HG03469 (cell line): ENCODE measurements around the gene FZD8.
A peak's percentile ranks its signal among the peaks of the same experiment; 100 is the strongest.
"Not testable (repeated sequence)": the region's sequence is repeated elsewhere in the genome, so short reads cannot be mapped to it uniquely, and the experiment has no call there.

Source experiments
- ATAC-seq: cut with Tn5 transposase; IDR thresholded peaks from one replicate; pipeline ENCODE4 v1.9.1; 2021; ENCODE audit warnings: mild to moderate bottlenecking, moderate library complexity, moderate number of reproducible peaks; ENCODE audit not compliant: unreplicated experiment

FZD8 gene, protein sequence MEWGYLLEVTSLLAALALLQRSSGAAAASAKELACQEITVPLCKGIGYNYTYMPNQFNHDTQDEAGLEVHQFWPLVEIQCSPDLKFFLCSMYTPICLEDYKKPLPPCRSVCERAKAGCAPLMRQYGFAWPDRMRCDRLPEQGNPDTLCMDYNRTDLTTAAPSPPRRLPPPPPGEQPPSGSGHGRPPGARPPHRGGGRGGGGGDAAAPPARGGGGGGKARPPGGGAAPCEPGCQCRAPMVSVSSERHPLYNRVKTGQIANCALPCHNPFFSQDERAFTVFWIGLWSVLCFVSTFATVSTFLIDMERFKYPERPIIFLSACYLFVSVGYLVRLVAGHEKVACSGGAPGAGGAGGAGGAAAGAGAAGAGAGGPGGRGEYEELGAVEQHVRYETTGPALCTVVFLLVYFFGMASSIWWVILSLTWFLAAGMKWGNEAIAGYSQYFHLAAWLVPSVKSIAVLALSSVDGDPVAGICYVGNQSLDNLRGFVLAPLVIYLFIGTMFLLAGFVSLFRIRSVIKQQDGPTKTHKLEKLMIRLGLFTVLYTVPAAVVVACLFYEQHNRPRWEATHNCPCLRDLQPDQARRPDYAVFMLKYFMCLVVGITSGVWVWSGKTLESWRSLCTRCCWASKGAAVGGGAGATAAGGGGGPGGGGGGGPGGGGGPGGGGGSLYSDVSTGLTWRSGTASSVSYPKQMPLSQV

DNA sequence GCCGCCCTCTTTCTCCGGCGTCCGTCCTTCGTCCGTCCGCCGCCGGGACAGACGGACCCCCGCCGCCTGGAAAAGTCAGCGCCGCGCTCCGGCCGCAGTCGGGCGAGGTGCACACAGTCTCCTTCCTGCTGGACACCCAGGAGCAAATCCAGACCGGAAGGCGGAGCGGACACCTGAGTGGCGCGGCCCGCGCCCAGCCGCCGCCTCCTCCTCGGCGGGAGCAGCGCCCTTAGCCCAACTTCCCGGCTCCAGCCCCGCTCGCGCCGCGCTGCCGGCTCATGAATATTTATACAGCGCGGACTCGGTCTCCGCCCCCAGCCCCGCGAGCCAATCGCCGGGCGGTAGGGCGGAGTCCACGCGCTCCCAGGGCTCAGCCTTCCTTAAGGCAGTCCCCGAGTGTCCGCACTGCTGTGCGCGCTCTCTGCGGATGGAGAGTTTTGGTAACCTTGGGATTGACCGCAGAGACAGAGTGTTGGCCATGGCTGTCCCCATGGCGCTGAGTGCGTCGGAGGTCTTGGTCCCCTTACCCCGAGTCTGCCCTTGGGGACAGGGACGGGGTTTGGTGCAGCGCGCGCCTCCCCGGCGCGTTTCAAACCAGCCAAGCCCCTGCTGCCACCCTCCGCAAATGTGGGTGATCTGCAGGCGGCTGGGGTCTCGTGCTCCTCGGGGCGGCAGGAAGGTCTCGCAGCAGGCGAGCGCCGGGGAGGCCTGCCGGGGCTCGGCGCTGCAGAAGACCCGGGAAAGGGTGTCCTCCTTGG, at the start of gene FZD8:
FZD8 (minus strand) TSS at position 262 of the 758 bp plus-strand sequence. CDS start 867 bp downstream, outside the sequence.
- ATAC-seq, result peak; percentile 82

GRCh38 chr10:35691522-35692236, 49.6 kb upstream of the FZD8 start:
- ATAC-seq, result no peak

- ATAC-seq, result no peak
These were observed 48.4 kb upstream of the FZD8 start for GRCh38 chr10:35690534-35690933.

GRCh38 chr10:35685858-35686257, 43.8 kb upstream of the FZD8 start:
- not testable (repeated sequence) for ATAC-seq

GRCh38 chr10:35685402-35685801, 43.3 kb upstream of the FZD8 start:
- ATAC-seq, result no peak

- no peak for ATAC-seq
These were observed 42.5 kb upstream of the FZD8 start for GRCh38 chr10:35684586-35684985.

GRCh38 chr10:35675846-35676245, 33.8 kb upstream of the FZD8 start:
- no peak for ATAC-seq

- peak; percentile 44 for ATAC-seq
These were observed 32.7 kb upstream of the FZD8 start for GRCh38 chr10:35674843-35675242.

DNA sequence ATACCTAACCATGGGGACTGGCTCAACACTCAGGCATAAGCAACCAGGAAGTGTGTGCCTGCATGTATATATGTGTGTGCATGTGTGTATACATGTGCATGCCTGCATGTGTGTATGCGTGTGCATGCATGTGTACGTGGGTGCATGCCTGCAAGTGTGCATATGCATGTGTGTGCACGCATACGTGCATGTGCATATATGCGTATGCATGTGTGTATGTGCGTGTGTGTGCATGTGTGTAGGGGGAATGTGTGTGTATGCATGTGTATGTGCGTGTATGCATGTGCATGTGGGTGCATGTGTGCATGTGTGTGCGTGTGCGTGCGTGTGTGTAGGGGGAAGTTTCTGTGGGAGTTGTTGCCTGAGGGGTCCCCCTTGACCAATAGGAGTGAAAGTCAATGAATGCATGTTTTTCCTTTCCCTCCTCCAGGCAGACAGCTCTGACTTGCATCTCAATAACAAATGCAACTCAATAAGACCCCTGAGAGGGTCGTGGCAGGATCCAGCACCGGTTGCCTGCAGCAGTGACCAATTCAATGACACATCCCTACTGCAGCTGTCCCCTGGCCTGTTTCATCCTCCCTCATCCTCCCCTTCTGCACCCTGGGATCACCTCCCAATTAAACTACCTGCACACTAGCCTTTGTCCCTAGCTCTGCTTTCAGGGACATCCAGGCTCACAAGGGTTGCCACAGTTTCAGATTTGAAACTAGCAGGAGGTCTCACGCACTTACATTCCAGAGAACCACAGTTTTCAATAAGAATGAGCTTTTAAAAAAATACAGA, 27.0 kb upstream of the FZD8 start:
- ATAC-seq, result no peak

DNA sequence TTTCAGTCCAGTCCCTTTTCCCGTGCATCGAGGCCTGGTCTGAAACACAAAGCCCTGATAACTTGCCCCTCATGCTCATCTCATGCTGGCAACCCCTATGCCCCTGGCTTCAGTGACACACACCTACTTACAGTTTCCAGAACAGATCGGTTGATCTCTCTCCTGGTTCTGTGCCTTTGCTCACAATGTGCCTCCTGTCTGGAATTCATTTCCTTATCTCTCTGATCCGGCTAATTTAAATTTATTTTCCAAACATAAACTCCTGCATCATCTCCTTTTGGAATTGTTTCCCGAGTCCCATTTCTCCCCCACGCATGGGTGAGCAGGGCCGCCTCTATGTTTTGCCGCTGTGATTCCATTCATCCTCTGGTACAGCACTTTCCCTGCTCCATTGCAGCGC, 25.9 kb upstream of the FZD8 start:
- ATAC-seq, result no peak

DNA sequence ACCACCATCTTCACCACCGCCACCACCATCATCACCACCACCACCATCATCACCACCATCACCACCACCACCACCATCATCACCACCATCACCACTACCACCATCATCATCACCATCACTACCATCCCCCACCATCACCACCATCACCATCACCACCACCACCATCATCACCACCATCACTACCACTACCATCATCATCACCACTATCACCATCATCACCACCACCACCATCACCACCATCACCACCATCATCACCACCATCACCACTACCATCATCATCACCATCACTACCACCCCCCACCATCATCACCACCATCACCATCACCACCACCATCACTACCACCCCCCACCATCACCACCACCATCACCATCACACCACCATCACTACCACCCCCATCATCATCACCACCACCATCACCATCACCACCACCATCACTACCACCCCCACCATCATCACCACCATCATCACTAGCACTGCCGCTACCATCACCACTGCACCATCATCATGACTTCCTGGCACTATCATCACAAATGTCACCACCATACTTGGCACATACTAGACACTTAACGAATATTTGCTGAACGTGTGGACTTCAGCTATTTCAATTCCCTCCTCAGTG, 25.3 kb upstream of the FZD8 start:
- ATAC-seq, result no peak

DNA sequence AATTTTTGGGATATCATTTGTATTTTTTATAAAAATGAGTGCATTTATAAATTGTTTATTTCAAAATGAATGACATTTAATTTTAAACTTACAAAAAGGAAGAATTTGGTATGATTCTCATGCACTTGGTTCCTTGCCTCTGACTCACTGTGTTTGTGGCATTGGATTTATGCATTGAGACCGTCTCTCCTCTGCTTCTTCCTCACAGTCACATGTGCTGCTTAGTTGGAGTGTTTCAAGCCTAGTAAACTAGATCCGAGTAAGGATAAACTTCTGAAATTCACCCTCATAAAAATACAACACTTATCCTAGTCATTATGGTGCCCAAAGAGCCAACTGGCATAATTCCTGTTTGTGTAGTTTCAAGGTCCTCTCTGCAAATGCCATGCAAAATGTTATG, 19.1 kb upstream of the FZD8 start:
- no peak for ATAC-seq

DNA sequence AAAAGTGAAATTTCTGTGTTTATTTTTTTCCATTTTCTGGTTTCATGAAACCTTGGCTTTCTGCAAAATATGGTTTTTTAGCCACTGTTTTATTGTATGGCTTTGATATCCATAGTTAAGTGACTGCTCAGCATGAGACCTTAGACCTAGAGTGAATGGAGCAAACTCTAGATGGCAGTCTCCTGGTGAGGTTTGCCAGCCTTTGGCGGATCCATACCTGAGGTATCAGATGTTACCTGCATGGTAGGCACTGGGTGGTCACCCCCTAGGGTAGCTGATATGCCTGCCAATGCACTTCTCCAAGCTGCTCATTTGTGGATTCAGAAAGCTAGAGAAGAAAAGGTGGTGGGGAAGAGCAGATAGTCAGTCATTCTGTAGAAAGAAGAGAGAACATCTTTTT, 17.4 kb upstream of the FZD8 start:
- ATAC-seq, result no peak

- ATAC-seq, result no peak
These were observed 15.5 kb upstream of the FZD8 start for GRCh38 chr10:35657621-35658020.

DNA sequence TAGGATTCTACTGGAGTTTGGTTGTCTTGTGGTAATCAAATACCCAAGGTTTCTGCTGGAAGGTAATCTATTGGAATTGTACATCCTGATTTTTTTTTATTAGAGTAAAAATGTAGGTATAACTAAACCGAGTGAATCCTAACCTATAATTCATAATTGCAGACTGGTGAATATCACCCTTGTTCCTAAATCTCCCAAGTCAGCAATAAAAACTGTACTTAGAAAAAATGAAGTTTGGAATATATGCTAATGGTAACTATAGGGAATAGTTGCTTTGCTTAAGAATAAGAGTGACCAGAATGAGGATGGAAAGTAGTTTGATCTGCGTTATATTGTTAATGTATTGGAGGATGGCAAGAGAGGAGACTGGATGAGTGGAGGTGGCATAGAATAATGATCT, 10.7 kb upstream of the FZD8 start:
- ATAC-seq, result no peak

DNA sequence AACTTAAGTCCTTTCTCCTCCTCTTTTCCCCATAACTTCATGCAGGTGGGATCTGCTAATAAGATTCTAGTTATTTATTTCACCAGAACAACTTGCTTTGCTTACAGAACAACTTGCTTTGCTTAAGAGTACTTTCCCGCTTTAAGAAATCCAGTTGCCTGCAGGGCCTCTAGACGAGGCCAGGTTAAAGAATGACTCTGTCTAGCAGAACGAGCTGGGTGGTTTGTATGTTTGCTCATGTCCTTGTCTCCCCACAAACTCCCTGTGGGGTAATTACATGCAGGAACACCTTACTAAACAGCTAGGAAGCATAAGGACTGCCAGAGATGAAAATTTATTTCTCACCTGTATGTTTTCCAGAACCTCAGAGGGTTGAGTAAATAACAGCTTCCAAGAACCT, 8.8 kb upstream of the FZD8 start:
- ATAC-seq, result no peak

- ATAC-seq, result no peak
These were observed 2.2 kb upstream of the FZD8 start for GRCh38 chr10:35644050-35644950.

DNA sequence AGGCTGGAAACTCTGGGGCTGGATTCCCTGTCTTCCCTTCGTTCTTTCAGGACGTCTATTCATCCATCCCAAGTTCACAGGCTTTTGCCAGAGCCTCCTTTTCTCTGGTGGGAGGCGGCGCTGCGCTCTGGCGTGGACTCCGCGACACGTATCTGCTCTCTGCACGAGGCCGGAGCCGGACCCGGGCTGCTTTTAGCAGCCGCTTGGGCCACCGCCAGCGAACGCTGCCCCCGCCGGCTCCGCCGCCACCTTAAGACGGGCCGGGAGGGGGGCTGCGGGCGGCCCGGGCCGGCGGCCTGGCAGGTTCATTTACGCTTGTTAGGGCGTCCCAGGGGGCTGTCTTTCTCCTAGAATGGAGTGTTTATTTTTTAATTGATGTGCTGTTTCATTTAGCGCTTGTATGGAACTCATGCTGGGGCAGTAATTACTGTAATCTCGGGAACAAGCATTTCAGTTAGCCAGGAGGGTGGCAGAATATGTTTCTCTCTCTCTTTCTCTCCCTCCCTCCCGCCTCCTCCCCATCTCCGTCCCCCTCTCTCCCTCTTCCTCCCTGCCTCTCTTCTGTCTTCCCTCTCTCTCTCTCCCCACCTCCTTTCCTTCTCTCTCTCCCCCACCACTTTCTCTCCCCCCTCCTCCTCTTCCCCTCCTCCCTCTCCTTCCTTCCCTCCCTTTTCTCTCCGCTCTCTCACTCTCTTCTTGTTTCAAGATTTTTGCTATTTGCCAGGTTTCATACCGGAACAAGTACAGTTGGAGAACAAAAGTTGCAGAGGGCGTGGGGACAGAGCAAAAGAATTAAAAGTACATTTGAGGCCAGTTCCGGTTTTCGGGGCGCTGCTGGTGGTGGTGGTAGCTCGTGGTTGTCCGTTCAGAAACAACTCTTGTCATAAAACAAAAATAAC, 1.3 kb upstream of the FZD8 start:
- ATAC-seq, result no peak
